Measurements from ENCODE around the gene NGEF.

Gene NGEF

DNA sequence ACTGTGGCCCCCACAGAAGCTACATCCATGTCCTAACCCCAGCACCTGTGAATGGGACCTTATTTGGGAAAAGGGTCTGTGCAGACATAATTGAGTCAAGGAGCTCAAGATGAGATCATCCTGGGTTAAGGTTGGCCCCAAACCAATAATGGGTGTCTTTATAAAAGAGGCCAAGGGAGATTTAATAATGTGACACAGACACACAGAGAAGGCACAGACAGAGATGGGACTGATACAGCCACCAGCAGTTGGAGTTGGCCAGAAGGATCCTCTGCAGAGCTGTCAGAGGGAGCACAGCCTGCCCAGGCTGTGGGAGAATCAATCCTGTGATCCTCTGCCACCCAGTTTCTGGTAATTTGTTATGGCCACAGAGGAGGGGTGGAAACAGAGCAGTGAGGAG is 116.9 kb downstream of the NGEF start:
- no peak for DNase-seq

GRCh38 chr2:232894746-232895145 is 118.3 kb downstream of the NGEF start:
- no peak for DNase-seq

GRCh38 chr2:232894251-232894650 is 118.8 kb downstream of the NGEF start:
- DNase-seq: no peak

DNA sequence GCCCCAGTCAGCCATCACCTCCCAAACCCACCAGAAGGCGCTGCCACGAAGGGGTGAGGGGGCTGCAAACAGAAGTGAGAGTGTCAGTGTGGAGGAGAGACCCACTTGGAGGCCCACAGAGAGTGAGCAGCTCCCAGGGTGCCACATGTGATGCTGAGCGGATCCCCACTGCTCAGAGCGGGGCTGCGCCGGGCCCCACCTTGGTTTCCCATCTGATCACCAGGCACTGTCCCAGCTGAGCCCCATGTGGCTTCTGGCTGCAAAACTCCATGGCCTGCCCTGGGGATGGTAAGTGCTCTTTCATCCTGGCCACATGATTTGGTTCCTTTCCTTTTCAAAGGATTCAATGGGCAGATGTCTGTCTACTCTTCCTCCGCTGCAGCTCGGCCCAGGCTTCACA is 119.2 kb downstream of the NGEF start:
- no peak for DNase-seq

- no peak for DNase-seq
Measured at GRCh38 chr2:232892843-232893242, 120.2 kb downstream of the NGEF start.

- no peak for DNase-seq
Measured at GRCh38 chr2:232892221-232892620, 120.8 kb downstream of the NGEF start.

GRCh38 chr2:232891621-232892071 is 121.4 kb downstream of the NGEF start:
- no peak for DNase-seq

DNA sequence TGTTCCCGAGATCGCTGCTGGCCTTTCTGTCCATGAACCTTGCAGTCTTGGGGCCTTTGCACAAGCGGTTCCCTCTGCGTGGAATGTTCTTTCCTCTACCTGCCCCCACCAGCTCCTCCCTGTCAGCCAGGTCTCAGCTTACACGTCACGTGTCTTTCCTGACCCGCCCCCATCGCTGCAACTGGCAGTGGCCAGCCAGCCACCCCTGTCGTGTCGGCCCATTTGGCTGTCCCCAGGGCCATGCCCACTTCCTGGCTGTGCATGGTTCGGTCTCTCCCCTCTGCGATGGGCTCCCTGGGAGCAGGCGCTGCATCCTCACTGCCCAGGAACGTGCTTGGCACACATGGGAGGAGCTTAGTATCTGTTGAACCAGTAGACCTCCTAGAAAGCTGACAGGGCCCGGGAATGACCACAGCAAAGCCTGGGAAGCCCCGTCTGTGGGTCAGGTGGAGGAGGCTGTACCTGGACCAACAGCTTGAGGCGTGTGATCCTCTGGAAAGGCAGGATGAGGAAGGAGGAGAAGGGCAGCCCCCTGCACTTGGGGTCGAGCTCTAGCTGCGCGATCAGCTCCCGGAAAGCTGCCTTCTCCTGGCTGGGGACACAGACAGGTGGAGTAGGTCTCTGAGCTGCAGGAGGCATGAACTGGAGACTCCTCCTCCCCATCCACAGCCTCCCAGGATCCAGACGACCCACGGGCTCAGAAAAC is 122.0 kb downstream of the NGEF start:
- no peak for DNase-seq

DNA sequence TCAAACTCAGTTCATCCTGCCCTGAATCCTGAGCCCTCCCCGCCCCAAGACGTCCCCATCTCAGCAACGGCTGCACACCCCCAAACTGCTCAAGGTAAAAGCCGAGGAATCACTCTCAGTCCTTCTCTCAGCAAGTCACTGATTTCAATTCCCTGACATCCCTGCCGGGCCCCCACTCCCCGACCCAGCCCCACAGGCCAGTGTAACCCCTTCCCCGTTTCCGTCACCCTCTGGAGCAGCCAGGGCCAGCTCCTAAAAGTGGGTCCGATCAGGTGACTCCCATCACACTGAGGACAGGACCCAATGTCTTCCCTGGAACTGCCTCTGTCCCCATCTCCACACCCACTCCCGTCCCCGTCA is 122.5 kb downstream of the NGEF start:
- no peak for DNase-seq

DNA sequence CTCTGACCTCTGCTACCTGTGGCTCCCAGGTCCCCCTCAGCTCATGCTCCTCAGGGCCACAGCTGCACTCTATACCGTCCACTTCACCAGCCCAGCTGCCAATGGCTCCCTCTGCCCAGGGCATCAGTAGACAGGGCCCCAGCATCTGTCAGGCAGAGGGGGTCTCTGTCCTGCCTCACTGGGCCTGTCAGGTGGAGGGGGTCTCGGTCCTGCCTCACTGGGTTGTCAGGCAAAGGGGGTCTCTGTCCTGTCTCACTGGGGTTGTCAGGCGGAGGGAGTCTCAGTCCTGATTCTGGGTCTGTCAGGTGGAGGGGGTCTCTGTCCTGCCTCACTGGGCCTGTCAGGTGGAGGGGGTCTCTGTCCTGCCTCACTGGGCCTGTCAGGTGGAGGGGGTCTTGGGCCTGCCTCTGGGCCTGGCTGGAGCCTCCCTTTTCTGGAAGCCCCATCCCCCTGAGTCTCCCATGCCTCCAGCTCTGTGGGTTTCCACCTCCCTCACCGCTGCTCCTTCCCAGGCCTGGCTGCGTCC is 123.1 kb downstream of the NGEF start:
- no peak for DNase-seq

GRCh38 chr2:232888839-232889529 is 124.1 kb downstream of the NGEF start:
- no peak for DNase-seq

- DNase-seq: no peak
Measured at GRCh38 chr2:232888099-232888836, 124.8 kb downstream of the NGEF start.

GRCh38 chr2:232887171-232887850 is 125.7 kb downstream of the NGEF start:
- no peak for DNase-seq

- no peak for DNase-seq
Measured at GRCh38 chr2:232886632-232887031, 126.4 kb downstream of the NGEF start.

- no peak for DNase-seq
Measured at GRCh38 chr2:232886176-232886575, 126.9 kb downstream of the NGEF start.

DNA sequence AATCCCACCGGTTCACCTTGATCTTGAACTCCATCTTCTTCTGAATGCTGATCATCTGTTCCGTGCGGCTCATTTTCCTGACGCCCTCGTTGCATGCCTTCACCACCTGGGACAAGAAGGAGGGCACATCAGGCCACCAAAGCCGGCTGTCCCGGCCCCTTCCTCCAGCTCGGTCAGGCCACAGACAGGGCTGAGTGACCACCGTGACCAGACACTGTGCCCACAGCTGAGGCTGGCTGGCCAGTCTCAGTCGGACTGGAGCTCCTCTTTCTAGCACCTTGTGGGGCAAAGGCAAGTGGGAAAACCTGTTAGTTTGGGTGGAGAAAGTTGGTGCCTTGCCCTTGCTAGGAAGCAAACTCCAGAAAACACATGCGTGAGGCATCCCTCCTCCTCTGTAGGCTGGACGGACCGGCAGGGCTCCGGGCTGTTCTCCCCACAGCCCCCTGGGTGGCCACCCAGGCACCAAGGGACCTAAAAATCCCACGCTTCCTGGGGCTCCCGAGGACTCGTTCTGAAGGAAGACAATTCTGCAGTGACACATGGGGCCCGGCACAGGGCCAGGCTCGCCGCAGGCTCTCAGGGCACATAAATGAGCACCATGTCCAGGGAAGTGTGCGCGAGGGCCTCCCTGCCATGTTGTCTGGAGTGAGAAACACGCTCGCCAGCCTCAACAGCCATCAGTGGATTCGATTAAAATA is 127.6 kb downstream of the NGEF start:
- DNase-seq: no peak

GRCh38 chr2:232884549-232885263 is 128.3 kb downstream of the NGEF start:
- no peak for DNase-seq

GRCh38 chr2:232884001-232884421 is 129.0 kb downstream of the NGEF start:
- no peak for DNase-seq

- no peak for DNase-seq
Measured at GRCh38 chr2:232883116-232883721, 129.8 kb downstream of the NGEF start.

DNA sequence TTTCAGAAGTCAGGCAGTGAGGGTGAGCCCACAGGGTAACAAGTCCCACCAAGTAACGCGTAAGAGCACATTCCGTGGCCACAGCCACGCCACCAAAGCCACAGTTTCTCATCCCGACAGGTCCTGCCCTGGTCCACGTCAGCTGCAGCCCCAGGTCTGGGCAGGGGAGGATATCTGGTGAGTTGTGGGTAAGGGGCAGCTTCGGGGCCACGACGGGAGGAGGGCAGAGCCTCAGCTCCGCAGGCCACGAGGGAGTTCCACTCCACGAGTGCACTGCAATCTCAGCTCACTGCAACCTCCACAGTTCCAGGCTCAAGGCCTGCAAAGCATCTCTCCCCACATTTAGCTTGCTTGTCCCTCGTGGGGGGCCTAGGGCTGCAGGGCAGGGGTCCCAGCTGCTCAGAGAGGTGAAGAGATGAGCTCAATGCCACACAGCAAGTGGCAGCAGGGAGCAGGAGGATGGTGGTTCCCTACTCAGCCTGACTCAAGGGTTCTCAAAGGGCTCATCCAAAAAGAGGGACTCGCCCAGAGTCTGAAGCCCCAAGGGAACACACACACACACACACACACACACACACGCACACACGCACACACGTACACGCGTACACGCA is 130.4 kb downstream of the NGEF start:
- DNase-seq: no peak

GRCh38 chr2:232882085-232882484 is 131.0 kb downstream of the NGEF start:
- no peak for DNase-seq

Measured in stimulated activated CD4-positive, alpha-beta T cell treated with anti-CD3 and anti-CD28 coated beads, Interleukin-4, amount 100 ng/mL, for 24 hours (primary cell).